SK-N-MC (cell line): ENCODE data around the gene COBL.

Experiments
- EZH2 ChIP-seq: fragments of 200-600 bp; sonication (generic); IDR thresholded peaks from one replicate; pipeline ENCODE4 v1.6.1; 2017; ENCODE audit warnings: antibody characterized with exemption
- FOXP2 ChIP-seq: optimal IDR thresholded peaks from 2 replicates; pipeline ENCODE3; 2011; ENCODE audit warnings: mild to moderate bottlenecking, moderate library complexity; ENCODE audit not compliant: insufficient read depth; ENCODE audit errors: extremely low read length, control extremely low read depth
- POLR2AphosphoS5 ChIP-seq: IDR thresholded peaks from 2 replicates; pipeline ENCODE4 v1.6.1; 2012; ENCODE audit warnings: mild to moderate bottlenecking, low read depth, low read length, borderline replicate concordance

DNA sequence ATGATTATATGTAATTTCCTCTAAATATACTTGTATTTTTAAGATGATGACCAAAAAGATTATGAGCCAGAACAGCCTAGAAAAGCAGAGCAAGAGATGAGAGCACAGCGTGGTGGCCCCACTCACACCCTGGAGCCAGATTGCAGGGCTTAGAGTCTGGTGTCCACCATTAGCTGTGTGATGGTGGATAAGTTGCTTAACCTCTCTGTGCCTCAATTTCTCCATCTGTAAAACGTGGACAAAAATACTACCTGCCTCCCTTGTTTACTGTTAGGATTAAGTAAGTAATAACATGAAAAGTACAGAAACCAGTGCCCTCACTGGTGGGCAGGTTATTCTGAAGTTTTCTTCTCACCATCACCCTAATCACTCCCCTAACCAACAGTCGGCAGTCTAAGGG is 212.3 kb downstream of the COBL start:
- TF ChIP-seq POLR2AphosphoS5 (no peak), EZH2 (no peak), FOXP2 (no peak)
